AG10803 (cell line): ENCODE measurements around the gene FNDC3B.

Source experiments
- DNase-seq: peaks from one replicate; pipeline ENCODE4 v3.0.0; 2010; ENCODE audit warnings: low read depth
- H3K4me3 ChIP-seq: 2 replicates; pipeline ENCODE4 v1.5.1; 2011; ENCODE audit warnings: mild to moderate bottlenecking, low read length, control low read depth
- CTCF ChIP-seq: conservative IDR thresholded peaks from 2 replicates; pipeline ENCODE4 v1.5.1; 2011; ENCODE audit warnings: mild to moderate bottlenecking, low read length, control low read depth, inconsistent platforms

FNDC3B gene

DNA sequence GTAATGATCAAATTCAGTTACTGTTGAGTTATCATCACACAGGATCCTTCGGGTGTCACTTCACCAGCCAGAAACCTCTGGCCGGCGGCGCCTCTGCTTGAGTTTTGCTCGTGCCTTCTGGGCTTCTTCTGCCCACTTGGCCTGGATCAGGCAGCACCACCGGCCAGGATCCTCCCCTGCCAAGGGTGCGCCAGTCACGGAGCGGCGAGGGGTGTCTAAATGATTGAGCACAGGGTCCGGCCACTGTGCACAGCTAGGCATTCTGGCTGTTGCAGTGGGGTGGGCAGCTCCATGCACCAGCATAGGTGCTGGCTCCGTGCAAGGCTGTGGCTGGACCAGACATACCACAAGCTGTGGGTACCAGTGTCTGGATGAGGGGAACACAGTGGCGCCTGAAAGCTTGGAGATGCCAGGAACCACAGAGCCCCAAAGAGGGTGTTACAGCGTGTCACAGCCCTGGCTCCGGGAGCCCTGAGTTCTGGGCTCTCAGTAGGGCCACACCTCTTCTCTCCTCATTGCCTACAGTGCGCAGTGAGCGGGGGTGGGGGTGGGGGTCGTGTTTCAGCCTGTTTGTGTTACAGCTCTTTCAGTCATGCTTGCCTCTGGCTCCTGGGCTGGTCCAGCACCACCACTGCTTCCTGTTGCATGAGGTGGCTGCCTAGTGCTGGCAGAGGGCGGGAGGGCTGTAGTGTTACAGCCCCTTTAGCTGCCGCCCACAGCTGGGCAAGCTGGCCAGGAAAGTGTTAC is 169.4 kb downstream of the FNDC3B start:
- no peak overlapping the region for H3K4me3 ChIP-seq
- DNase-seq, result no peak
- TF ChIP-seq CTCF, result no peak

- no peak for TF ChIP-seq CTCF
- no peak overlapping the region for H3K4me3 ChIP-seq
- DNase-seq, result no peak
Measured at GRCh38 chr3:172209333-172210321, 170.2 kb downstream of the FNDC3B start.

- DNase-seq, result no peak
- no peak overlapping the region for H3K4me3 ChIP-seq
- no peak for TF ChIP-seq CTCF
Measured at GRCh38 chr3:172210355-172210754, 171.0 kb downstream of the FNDC3B start.

GRCh38 chr3:172211123-172211522 is 171.7 kb downstream of the FNDC3B start:
- TF ChIP-seq CTCF, result no peak
- DNase-seq, result no peak
- no peak overlapping the region for H3K4me3 ChIP-seq

GRCh38 chr3:172213200-172213599 is 173.8 kb downstream of the FNDC3B start:
- DNase-seq, result no peak
- TF ChIP-seq CTCF, result no peak
- H3K4me3 ChIP-seq, result no peak overlapping the region

DNA sequence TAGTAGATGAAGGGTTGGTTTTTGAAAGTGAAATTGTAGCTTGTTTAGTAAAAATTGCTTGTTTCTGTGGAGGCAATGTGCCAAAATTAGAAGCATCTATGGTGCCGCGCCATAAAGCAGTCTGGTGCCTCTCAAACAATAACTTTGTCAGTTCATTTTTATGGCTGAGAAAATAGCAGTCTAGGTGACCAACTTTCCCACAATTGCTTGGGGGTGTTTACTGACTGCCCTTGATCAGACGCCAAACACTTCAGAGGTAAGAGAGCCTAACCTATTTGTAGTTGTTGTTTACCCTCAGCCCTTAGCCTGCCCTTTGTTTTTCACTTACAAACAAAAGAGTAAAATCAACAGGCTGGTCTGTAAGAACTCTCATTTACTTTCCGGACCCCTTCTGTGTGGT is 174.5 kb downstream of the FNDC3B start:
- no peak for DNase-seq
- TF ChIP-seq CTCF, result no peak
- no peak overlapping the region for H3K4me3 ChIP-seq

DNA sequence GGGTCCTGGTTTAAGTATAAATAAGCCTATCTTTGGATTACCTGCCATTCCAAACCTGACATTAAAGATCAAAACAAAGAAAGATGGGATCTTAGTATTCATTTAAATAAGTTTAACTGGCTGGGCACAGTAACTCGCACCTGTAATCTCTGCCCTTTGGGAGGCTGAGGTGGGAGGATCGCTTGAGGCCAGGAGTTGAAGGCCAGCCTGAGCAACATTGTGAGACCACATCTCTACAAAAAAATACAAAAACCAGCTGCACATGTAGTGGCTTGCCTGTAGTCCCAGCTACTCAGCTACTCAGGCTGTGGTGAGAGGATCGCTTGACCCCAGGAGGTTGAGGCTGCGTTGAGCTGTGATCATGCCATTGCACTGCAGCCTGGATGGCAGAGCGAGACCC is 176.9 kb downstream of the FNDC3B start:
- no peak for DNase-seq
- H3K4me3 ChIP-seq, result no peak overlapping the region
- TF ChIP-seq CTCF, result no peak
